Measurements from ENCODE around the gene CPSF3. TPM values are rescaled to one million over a fixed set of nuclear protein-coding genes. Genes with fewer than 3 reads are reported as not detected.
A peak's percentile ranks its signal among the peaks of the same experiment; 100 is the strongest.

The CPSF3 gene
- total RNA-seq (2014; rRNA removed; shearing (Covaris generic)) = 96.8 and 110 TPM in 2 replicates
- 65.4 and 71.9 TPM in 2 replicates for polyA plus RNA-seq (2015; cell fraction: cytosol; rRNA removed)
- 88.9 and 90.3 TPM in 2 replicates for polyA plus RNA-seq (2015; cell fraction: nucleus; rRNA removed)

DNA sequence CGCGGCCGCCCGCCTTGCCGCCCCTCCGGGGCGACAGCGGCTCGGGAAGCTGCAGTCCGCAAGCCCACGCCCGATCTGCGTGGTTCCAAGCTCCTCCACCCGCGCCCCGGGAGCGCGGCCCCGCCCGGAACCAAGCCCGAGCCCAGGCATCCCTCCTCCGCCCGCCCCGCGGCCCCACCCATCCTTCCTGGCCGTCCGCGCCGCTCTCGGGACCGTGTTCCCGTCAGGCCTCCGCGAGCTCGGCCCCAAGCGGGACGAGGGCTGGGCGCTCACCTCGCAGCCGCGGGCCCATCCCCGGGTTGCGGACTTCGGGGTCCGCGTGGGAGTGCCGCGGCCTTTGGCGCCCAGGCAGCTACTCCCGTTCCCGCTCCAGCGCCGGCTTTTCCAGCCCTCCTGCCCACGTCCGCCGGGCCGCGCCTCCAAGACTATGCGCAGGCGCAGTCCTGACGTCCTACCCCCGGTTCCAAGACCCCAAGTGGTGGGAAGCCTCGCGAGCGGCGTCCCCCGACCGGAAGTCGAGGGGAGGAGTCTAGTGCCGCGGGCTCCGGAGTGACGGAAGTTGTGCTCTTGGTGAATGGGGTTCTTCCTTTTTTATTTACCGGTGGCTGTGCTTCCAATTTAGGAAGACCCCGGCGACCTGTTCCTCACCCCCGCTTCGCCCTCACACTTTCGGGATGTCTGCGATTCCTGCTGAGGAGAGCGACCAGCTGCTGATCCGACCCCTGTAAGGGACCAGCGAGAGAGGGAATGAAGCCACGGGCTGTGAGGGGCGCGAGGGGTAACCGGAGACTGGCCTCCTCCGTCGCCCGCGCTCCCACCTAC is at the start of gene CPSF3, which contains the start of gene ITGB1BP1:
TSS of gene CPSF3 (plus strand) at position 555 of the 822 bp plus-strand sequence. CDS start at position 675, 120 bp downstream.
TSS of gene ITGB1BP1 (minus strand) at position 429 of the 822 bp plus-strand sequence. CDS start 4,831 bp downstream, outside the sequence.
- in situ Hi-C loops (cut with HindIII; ENCODE audit: low pct_unique_long_range_greater_than_20kb, low sequenced_read_pairs) = no loop called here
- DNase-seq (ENCODE audit: low read depth, low spot score) = peak; percentile 99

DNA sequence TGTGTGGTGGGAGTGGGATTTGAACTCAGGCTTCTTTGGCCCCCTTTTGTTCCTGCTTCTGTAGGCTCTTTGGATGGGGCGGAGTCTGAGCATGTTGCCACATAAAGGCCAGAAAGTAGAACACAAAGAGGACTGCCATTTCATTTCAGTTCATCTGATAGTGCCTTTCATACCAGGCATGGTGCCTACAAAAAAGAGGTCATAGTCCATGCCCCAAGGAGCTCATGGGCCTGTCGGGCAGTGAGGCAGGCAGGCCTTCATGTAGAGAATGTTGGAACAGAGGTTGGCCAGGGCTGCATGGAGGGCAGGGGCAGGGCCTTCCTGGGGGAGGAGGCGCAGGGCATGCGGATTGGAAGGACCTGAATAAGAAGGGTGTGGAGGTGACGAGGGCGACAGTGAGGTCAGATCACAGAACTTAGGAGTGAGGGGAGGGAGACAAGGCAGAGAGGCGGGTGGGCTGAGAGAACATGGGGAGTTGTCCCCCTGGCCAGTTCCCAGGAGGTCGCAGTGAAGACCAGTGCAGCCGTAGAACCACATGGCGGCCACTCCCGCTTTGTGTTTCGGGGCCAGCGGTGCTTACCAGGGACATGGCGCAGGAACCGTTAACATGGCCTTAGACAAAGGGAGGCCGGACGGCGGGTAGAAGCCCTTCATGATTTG is 49.3 kb upstream of the CPSF3 start:
- no peak for DNase-seq (ENCODE audit: low read depth, low spot score)
- in situ Hi-C loops (cut with HindIII; ENCODE audit: low pct_unique_long_range_greater_than_20kb, low sequenced_read_pairs) = no loop called here

DNA sequence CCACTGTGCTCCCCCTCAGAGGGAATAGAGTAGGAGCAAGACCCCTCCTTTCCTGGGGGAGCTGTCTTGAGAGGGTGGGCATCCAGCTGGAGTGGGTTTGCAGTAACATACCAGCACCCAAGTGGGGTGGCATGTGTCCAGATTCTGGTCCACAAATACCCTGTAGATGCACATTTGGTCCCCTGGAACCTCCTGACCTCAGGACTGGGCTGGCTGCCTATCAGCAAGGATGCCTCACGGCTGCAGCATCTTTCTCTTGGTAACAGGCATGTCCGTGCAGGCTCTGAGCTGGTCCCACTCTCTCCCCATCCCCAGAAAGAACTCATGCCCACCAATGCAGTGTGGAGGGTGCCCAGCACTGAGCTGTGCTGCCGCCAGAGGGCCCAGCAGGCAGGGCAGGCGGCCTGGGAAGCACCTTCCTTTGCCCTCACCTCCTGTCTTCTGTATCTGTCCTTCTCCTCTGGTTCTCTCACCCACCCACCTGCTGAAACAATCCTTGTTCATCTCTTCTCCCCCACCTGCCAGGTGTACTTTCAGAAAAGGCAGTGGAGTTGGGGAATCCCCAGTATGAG is 47.5 kb upstream of the CPSF3 start:
- in situ Hi-C loops (cut with HindIII; ENCODE audit: low pct_unique_long_range_greater_than_20kb, low sequenced_read_pairs) = no loop called here
- DNase-seq (ENCODE audit: low read depth, low spot score) = peak; percentile 40

DNA sequence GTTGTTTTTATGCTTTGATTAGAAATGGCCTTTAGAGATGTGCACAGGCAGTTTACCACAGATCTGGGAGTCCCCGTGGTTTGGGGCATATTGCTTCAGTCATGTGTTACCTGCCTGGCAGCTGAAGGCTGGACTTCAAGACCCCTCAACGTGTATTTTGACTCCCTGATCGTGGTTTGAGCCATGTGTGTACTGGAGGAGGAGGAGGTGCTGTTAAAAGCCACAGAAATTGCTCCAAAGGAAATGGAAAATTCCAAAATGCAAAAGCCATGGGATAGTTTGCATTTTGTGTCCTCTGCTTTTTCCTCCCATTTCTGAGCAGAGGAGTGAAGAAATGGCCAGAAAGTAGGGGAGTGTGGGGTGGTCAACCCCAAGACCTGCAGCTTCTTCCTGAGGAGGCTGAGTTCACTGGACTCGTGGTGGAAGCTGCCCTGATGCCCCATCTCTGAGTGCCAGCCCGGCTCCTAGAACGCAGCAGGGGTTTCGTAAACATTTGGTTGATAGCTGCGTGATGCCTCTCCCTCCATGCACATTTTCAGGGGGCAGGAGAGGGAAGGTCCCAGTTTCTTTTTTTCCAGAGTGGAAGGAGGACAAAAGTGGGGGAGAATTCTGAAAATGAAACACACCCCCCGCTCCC is 45.9 kb upstream of the CPSF3 start:
- in situ Hi-C loops (cut with HindIII; ENCODE audit: low pct_unique_long_range_greater_than_20kb, low sequenced_read_pairs) = no loop called here

DNA sequence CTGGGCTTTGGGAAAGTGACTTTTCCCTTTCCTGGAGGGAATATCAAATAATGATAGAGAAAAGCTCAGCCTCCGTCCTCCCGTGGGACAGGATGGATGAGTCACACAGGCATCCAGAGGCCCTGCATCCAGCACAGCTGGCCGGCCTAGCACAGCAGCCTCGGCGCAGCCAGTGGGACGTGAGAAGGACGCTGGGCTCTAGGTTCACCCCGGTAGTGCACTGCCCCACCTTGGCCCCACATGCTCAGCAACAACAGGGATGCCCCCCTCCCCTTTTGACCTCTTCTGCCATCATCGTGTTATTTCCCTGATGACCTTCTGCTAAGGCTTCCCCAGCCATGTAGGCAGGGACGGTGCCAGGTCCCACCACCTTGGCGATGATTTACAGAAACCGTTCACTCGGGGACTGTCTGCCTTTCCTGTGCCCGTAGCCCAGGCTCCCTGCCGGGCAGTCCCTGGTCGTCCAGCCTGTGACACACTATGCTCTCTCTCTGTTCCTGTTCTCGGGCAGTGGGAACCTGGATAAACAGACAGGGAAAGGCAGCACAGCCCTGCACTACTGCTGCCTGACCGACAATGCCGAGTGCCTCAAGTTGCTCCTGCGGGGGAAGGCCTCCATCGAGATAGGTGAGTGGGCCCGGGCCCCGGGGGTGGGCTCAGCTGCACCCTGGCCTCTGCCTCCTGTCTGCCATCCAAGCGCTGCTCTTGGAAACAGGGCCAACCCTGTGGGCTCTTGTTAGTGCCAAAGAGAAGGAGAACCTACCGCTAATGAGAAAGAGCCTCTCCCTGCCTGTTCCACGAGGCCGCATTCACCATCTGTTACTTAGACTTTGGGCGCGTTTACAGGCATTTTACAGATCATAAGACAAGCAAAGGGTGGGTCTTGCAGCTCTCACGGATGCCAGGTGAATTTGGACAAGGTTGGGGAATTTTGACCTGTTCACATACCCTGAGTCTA is 44.7 kb upstream of the CPSF3 start:
- in situ Hi-C loops (cut with HindIII; ENCODE audit: low pct_unique_long_range_greater_than_20kb, low sequenced_read_pairs) = no loop called here
- no peak for DNase-seq (ENCODE audit: low read depth, low spot score)

More for the DNA sequence above, 45.9 kb upstream of the CPSF3 start:
- DNase-seq (ENCODE audit: low read depth, low spot score) = no peak

DNA sequence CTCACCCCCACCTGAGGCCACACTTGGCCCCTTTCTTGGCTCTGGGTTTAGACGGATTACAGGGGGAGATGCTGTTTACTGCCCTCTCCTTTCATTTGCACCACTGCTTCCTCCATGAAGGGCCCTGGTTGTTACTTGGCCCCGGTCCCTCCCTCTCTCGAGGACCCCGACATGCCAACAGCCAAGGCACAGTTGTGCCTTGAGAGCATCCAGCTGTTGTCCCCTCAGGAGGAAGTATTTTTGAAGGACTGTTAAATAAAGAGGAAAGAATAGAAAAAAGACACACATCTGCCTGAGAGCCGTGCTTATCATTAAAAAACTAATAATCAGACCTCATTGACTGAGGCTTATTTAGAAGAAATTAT is 44.1 kb upstream of the CPSF3 start:
- in situ Hi-C loops (cut with HindIII; ENCODE audit: low pct_unique_long_range_greater_than_20kb, low sequenced_read_pairs) = no loop called here

DNA sequence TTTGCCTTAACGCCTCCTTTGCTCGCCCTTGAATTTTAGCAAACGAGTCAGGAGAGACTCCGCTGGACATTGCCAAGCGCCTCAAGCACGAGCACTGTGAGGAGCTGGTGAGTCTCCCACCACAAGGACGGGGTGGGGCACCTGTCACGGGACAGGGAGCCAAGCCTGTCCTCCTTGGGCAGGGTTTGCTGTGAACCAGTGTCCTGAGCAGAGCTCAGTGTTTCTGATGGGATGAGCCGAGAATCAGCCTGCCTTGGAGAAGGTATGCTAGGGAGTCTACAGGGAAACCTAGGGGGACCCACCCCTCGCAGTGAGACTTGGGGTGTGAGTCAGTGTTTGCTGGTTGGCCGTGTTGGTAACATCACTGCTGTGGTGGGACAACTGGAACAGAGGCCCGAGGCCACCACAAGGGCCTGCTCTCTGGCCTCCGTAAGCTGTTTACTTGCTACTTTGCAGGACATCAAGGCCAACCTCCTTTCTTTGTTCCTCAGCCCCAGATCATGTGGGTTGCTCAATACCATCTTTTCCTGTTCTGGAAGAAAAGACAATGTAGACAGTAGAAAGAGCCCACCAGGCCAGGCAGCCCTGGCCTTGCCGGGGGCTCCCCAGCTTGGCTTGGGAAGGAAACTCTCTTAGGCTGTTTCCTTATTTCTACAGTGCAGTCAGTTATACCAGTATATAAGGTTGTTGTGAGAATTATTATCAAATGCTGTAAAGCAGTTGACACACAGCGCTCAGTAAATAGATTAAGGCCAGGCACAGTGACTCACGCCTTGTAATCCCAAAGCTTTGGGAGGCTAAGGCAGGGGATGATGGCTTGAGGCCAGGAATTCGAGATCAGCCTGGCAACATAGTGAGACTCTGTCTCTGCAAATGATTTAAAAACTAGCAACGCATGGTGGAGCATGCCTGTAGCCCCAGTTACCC is 42.5 kb upstream of the CPSF3 start:
- in situ Hi-C loops (cut with HindIII; ENCODE audit: low pct_unique_long_range_greater_than_20kb, low sequenced_read_pairs) = no loop called here
- DNase-seq (ENCODE audit: low read depth, low spot score) = no peak

More for the DNA sequence above, 44.1 kb upstream of the CPSF3 start:
- DNase-seq (ENCODE audit: low read depth, low spot score) = no peak

DNA sequence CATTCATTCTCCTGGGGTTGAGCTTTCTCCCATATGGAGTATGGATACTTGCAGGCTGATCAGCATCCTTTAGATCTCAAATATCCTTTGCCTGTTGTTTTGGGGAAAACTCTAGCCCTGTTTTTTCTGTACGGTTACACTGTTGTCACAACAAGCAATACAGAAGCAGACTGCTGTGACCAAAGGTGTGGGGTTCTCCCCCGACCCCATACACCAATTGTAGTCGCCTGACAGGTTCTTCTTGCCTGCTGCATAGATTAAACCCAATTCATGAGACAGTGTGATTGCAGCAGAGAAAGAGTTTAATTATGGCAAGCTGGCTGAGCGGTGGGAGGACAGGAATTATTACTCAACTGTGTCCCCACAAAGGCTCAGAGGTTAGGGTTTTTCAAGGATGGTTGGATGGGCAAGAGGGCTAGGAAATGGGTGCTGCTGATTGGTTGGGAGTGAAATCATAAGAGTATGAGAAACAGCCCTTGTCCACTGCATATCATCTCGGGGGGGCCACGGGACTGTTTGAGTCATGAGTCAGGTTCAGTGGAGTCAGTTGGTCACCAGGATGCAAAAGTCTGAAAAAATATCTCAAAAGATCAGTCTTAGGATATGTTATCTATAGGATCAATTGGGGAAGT is 40.7 kb upstream of the CPSF3 start:
- DNase-seq (ENCODE audit: low read depth, low spot score) = no peak
- in situ Hi-C loops (cut with HindIII; ENCODE audit: low pct_unique_long_range_greater_than_20kb, low sequenced_read_pairs) = no loop called here

DNA sequence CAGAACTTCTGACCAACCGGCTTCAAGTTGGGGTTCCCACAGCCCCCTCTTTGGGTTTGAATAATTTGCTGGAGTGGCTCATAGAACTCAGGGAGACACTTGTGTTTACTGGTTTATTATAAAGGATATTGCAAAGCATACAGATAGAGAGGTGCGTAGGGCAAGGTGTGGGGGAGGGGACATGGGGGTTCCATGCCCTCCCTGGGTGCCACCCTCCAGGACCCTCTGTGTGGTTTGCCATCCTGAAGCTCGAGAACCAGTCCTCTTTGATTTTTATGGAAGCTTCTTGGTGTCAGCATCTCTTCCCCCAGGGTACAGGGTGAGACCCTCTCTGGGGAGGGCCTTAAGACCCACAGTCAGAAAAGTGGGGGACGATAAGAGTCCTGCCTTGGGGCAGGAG is 38.9 kb upstream of the CPSF3 start:
- in situ Hi-C loops (cut with HindIII; ENCODE audit: low pct_unique_long_range_greater_than_20kb, low sequenced_read_pairs) = no loop called here
- DNase-seq (ENCODE audit: low read depth, low spot score) = no peak

DNA sequence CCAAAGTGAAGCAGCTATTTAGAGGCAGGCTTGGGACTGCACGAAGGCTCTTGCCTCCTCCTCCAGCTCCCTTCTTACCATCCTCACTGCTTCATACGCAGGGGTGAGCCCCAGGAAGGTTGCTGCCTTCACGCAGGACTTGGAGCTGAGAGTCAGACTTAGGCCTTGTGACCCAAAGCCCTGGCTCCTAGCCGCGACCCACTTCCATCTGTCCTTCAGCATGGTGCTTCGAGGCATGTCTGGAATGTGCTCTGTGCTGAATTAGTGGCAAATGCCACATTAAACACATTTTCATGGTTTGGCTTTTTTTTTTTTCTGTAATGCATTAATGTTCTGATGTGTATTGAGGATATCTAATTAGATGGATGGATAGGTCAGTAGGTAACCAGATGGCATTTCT is 37.6 kb upstream of the CPSF3 start:
- DNase-seq (ENCODE audit: low read depth, low spot score) = no peak
- in situ Hi-C loops (cut with HindIII; ENCODE audit: low pct_unique_long_range_greater_than_20kb, low sequenced_read_pairs) = no loop called here

DNA sequence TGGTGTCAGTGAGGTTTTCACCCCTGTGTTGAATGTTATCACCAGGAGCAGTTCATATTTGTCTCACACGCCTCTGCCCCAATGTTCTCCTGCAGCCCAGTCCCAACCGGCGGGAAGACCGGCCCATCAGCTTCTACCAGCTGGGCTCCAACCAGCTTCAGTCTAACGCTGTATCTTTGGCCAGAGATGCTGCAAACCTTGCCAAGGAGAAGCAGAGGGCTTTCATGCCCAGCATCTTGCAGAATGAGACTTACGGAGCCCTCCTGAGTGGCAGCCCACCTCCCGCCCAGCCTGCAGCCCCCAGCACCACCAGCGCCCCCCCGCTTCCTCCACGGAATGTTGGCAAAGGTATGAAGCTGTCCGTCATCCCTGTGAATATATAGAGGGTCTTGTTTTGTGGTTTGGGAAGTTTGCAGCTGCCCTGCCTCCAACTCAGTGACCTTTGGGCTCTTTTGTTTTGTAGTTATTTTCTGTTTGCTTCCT is 35.2 kb upstream of the CPSF3 start:
- DNase-seq (ENCODE audit: low read depth, low spot score) = no peak
- in situ Hi-C loops (cut with HindIII; ENCODE audit: low pct_unique_long_range_greater_than_20kb, low sequenced_read_pairs) = no loop called here

DNA sequence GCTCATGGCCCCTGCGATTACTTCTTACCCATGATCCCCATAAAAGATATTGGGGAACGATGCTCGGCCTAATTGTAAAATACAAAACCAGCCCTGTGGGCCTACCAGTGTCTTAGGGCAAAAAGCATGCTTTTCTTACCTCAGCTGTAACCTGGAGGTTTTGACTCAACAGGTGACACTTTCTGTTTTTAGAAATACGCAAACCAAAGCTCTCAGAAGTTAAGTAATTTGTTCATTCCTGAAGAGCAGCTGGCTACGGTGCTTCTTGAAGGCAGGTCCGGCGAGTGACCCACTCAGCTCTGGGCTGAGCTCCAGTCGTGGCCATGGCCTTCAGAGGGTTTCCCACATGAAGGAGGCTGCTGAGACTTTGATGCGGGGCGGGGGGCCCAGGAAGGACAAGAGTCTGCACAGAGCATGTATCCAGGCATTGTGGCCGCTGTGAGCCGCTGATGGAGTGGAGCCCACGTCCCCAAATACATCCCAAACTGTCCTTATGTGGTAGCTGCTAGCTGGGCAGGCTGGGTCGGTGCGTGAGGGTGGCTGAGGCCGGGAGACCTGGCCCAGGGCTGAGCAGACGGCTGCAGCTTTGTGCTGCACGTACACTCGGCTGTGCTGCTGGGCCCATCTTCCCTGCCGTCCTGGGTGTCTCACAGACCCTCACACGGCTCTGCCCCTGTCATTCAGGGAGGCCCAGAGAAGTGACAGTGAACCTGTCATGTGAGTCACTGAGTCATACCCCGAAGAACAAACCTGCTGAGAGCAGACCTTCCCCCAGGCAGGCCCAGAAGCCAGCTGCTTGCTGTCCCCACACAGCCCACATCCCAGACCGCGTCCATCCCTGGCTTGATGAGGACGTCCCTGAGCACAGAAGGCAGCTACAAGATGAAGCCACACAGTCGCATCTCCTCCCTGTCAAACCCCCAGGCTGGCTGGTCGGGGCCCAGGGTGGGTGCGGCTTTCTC is 34.2 kb upstream of the CPSF3 start:
- in situ Hi-C loops (cut with HindIII; ENCODE audit: low pct_unique_long_range_greater_than_20kb, low sequenced_read_pairs) = no loop called here
- DNase-seq (ENCODE audit: low read depth, low spot score) = no peak

DNA sequence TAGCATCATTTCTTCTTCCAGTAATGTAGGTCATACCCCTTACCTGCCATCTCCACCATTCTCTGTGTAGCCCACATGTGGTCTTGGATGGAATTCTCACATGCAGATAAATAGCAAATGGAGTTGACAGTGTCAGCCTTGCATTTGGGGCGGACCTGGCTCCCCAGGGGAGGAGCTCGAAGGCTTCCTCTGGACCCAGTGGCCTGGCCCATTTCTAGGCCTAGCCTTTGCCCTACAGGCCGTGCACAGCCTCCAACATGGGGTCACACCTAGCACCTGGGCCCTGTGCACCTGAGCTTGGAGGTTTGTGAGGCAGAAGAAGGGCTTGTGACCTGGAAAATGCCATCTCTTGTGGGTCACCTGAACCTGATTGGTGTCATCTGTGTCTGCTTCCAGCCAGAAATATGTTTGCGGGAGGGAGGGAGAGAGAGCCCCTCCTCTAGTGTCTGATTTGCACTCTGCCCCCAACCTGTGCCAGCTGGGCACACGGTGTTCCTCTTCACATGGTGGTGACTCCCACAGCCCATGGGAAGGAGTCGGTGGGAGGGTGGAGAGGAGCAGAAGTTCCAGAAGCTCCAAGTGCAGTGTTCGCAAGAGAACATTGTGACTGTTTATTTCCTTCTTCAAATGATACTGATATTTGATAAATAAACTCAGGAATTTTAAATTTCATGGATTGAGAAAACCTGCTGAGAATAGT is 33.2 kb upstream of the CPSF3 start:
- DNase-seq (ENCODE audit: low read depth, low spot score) = no peak
- in situ Hi-C loops (cut with HindIII; ENCODE audit: low pct_unique_long_range_greater_than_20kb, low sequenced_read_pairs) = no loop called here

DNA sequence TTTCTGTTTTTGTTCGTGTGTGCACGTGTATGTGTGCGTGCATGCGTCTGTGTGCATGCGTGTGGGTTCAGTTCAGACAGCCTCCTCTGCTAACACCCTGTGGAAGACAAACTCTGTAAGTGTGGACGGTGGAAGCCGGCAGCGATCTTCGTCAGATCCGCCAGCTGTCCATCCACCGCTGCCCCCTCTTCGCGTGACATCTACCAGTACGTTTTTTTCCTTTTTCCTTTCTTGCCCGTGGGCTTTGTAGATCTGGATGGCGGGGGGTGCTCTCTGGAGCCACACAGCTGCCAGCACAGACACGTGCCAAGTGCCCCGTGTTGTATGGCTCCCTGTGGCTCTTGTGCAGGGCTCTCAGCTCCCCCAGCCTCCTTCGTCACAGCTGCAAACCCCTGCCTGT is 32.5 kb upstream of the CPSF3 start:
- in situ Hi-C loops (cut with HindIII; ENCODE audit: low pct_unique_long_range_greater_than_20kb, low sequenced_read_pairs) = no loop called here

More for the DNA sequence above, 32.5 kb upstream of the CPSF3 start:
- DNase-seq (ENCODE audit: low read depth, low spot score) = no peak
